HepG2 (cell line): ENCODE results near the gene CFHR3. TPM values are rescaled to one million over a fixed set of nuclear protein-coding genes. Genes with fewer than 3 reads are reported as not detected.
"Not testable (repeated sequence)": the region's sequence is repeated elsewhere in the genome, so short reads cannot be mapped to it uniquely, and the experiment has no call there.

Source experiments
- ATAC-seq: fragments of 200-7000 bp; cut with Tn5 transposase; 3 replicates; pipeline ENCODE4 v1.9.1; 2020; ENCODE audit warnings: mild to moderate bottlenecking, moderate library complexity
- BruUV-seq: library from RNA; stranded (reverse); fragments of 400-500 nt; replicated peaks from 2 replicates; lab custom pipeline; 2021; lab: Mats Ljungman, UMichigan
- CTCF ChIA-PET: fragments of 300-600 bp; formaldehyde crosslinking; extraction: SDS; loops from one replicate; lab custom pipeline; 2021; ENCODE audit warnings: low total read pairs, inconsistent platforms, low intra/inter-chr PET ratio; lab: Yijun Ruan, JAX
- POLR2A ChIA-PET: fragments of 350-600 bp; sonication (Branson Sonifier 250); formaldehyde crosslinking; loops from one replicate; lab custom pipeline; 2020; ENCODE audit warnings: antibody characterized with exemption, inconsistent platforms; lab: Yijun Ruan, JAX
- DNase-seq: peaks from one replicate; pipeline ENCODE4 v3.0.0-alpha.2; 2015; ENCODE audit warnings: low spot score
- FAIRE-seq: peaks from 3 replicates; lab custom pipeline; 2011; peaks lifted over from hg19 to GRCh38; lab: Jason Lieb, UNC
- H2AFZ ChIP-seq: one replicate; pipeline ENCODE4 v1.6.1; 2011; ENCODE audit warnings: low read length, inconsistent platforms
- H3K27ac ChIP-seq: fragments of 300-600 bp; 3 replicates; pipeline ENCODE4 v1.8.0; 2011; ENCODE audit warnings: mixed run types, mild to moderate bottlenecking, mixed read lengths, low read length, inconsistent platforms; ENCODE audit not compliant: insufficient read depth; ENCODE audit errors: extremely low read length
- H3K27me3 ChIP-seq, 2 experiments: fragments of 200-600 bp in 1 of 2; 2 replicates in 1 of 2; 3 replicates in 1 of 2; pipeline versions ENCODE4 v1.6.0 to v1.8.0; 2011; ENCODE audit warnings: low read length in 2 of 2, mild to moderate bottlenecking in 2 of 2, moderate library complexity in 2 of 2, inconsistent platforms in 1 of 2; ENCODE audit not compliant: insufficient read depth in 2 of 2, control insufficient read depth in 1 of 2
- H3K36me3 ChIP-seq, 2 experiments: fragments of 200-600 bp in 1 of 2; replicated peaks in 1 of 2; 2 replicates in 1 of 2; 3 replicates in 1 of 2; pipeline versions ENCODE4 v1.5.1 to v1.8.0; 2011; ENCODE audit warnings: low read length in 2 of 2, inconsistent platforms in 1 of 2; ENCODE audit not compliant: insufficient read depth in 2 of 2, control insufficient read depth in 1 of 2
- H3K4me1 ChIP-seq: 2 replicates; pipeline ENCODE4 v1.5.1; 2012; ENCODE audit warnings: low read length, inconsistent platforms; ENCODE audit not compliant: insufficient read depth
- H3K4me2 ChIP-seq: 2 replicates; pipeline ENCODE4 v1.6.0; 2011; ENCODE audit warnings: low read depth, low read length, inconsistent platforms
- H3K4me3 ChIP-seq, 3 experiments: fragments of 200-600 bp in 1 of 3; sonication (generic), shearing (Covaris generic) in 1 of 3; replicated peaks in 1 of 3; 2 replicates each; pipeline ENCODE4 v1.5.1; 2011 to 2016; ENCODE audit warnings: low read length in 3 of 3, inconsistent platforms in 2 of 3, low read depth in 2 of 3, mild to moderate bottlenecking in 2 of 3, control low read depth in 1 of 3, mixed read lengths in 1 of 3; ENCODE audit not compliant: insufficient read depth in 1 of 3
- H3K79me2 ChIP-seq: one replicate; pipeline ENCODE4 v1.6.1; 2011; ENCODE audit warnings: low read length, inconsistent platforms; ENCODE audit not compliant: insufficient read depth
- H3K9ac ChIP-seq: 2 replicates; pipeline ENCODE4 v1.6.0; 2011; ENCODE audit warnings: mild to moderate bottlenecking, low read depth, low read length, inconsistent platforms; ENCODE audit not compliant: insufficient read depth
- H3K9me3 ChIP-seq: 2 replicates; pipeline ENCODE4 v1.5.1; 2012; ENCODE audit warnings: mild to moderate bottlenecking, low read length
- H4K20me1 ChIP-seq: 2 replicates; pipeline ENCODE4 v1.6.0; 2011; ENCODE audit warnings: inconsistent platforms, mild to moderate bottlenecking, low read length, moderate library complexity; ENCODE audit not compliant: insufficient read depth
- CTCF ChIP-seq: sonication (generic); formaldehyde crosslinking; IDR thresholded peaks from 2 replicates; pipeline ENCODE4 v1.5.0; 2020; ENCODE audit warnings: mild to moderate bottlenecking, missing genetic modification reagents, moderate library complexity
- KDM3A ChIP-seq: IDR thresholded peaks from 2 replicates; pipeline ENCODE4 v1.6.1; 2018; ENCODE audit warnings: low read depth, missing compliant biosample characterization
- MTF2 ChIP-seq: sonication (generic); formaldehyde crosslinking; IDR thresholded peaks from 2 replicates; pipeline ENCODE4 v1.5.0; 2020; ENCODE audit warnings: missing genetic modification reagents, borderline replicate concordance
- MXD3 ChIP-seq: IDR thresholded peaks from 2 replicates; pipeline ENCODE4 v1.6.1; 2016; ENCODE audit warnings: mild to moderate bottlenecking, missing biosample characterization, missing genetic modification reagents
- SMC3 ChIP-seq: IDR thresholded peaks from 2 replicates; pipeline ENCODE4 v1.6.1; 2011; ENCODE audit warnings: low read length, improper control_type of control experiment
- STAG1 ChIP-seq: sonication (generic); formaldehyde crosslinking; IDR thresholded peaks from 2 replicates; pipeline ENCODE4 v1.4.0; 2020; ENCODE audit warnings: missing genetic modification reagents
- XBP1 ChIP-seq: sonication (generic); formaldehyde crosslinking; IDR thresholded peaks from 2 replicates; pipeline ENCODE4 v1.5.0; 2020; ENCODE audit warnings: missing genetic modification reagents
- ZNF333 ChIP-seq: sonication (generic); formaldehyde crosslinking; IDR thresholded peaks from 2 replicates; pipeline ENCODE4 v1.4.0; 2020; ENCODE audit warnings: mild to moderate bottlenecking, missing genetic modification reagents, borderline replicate concordance
- WGBS: methylation state at CpG from one replicate; pipeline ENCODE4 v1.1.6; 2017; ENCODE audit warnings: low lambda C conversion rate; 5-methylcytosine and 5-hydroxymethylcytosine counted together
- in situ Hi-C: cut with HindIII; loops from 2 replicates; pipeline ENCODE4 v1.10.0; 2017; ENCODE audit warnings: low pct_unique_long_range_greater_than_20kb; ENCODE audit not compliant: extremely low pct_ligation_motif_present
- intact Hi-C: fragments of 100-400 bp; cut with micrococcal nuclease; formaldehyde crosslinking; loops from one replicate; pipeline ENCODE4 v1.10.0; 2022; ENCODE audit not compliant: unreplicated experiment
- polyA plus RNA-seq, 8 experiments: library from polyadenylated mRNA; depleted of rRNA in 3 of 8; stranded (reverse) in 7 of 8; unstranded in 1 of 8; fragments of >200 nt; fragmentation: Illumina TruSeq in 4 of 8; extraction: Trizol in 4 of 8; gene quantifications; 2 replicates each; pipeline versions ENCODE4 v1.2.1 to v1.2.3, GENCODE V29; 2011 to 2016; ENCODE audit warnings: low read depth in 4 of 8, missing spikeins in 1 of 8, mixed read lengths in 1 of 8; ENCODE audit not compliant: insufficient read depth in 1 of 8
- total RNA-seq, 5 experiments: library from RNA; depleted of rRNA; stranded (reverse); fragments of >200 nt; fragmentation: Illumina TruSeq; extraction: Trizol; gene quantifications; 2 replicates each; pipeline ENCODE4 v1.2.3, GENCODE V29; 2016; ENCODE audit warnings: low read depth in 1 of 5

Gene CFHR3
- total and polyA plus RNA-seq, 2 of the 13 experiments (the other 11 are each of a cell fraction or from before 2014, with no cell fraction given): not detected

DNA sequence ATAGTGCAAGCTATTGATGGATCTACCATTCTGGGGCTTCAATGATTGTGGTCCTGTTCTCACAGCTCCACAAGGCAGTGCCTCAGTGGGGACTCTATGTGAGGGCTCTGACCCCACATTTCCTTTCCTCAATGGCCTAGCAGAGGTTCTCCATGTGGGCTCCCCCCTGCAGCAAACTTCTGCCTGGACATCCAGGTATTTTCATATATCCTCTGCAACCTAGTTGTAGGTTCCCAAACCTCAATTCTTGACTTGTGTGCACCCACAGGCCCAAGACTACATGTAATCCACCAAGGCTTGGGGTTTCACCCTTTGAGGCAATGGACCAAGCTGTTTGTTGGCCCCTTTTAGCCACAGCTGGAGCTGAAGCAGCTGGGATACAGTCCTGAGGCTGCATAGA lies 35.9 kb upstream of the CFHR3 start:
- in situ Hi-C loops (loop anchor here (25.0 kb wide), 2 partner anchors 324 to 624 kb away; partner anchors contain the start of gene F13B), intact Hi-C loops (no loop called here)
- H3K27ac ChIP-seq: no peak overlapping the region
- H4K20me1 ChIP-seq: no peaks in the 10 kb centered on the region
- TF ChIP-seq MXD3 (CRISPR knock-in tag) (no peak), XBP1 (CRISPR knock-in tag) (no peak), MTF2 (CRISPR knock-in tag) (no peak), KDM3A (CRISPR knock-in tag) (no peak), ZNF333 (no peak)
- FAIRE-seq (no peak), ATAC-seq (no peak), DNase-seq (no peak)
- H3K36me3 ChIP-seq: no peaks in the 10 kb centered on the region
- H3K4me2 ChIP-seq: no peak overlapping the region
- H3K9me3 ChIP-seq: peaks cover 26% of the 10 kb centered on the region
- ChIA-PET POLR2A (no interaction called here), CTCF (no interaction called here)
- H3K4me3 ChIP-seq: no peak overlapping the region
- H2AFZ ChIP-seq: no peak overlapping the region
- no peak overlapping the region for H3K9ac ChIP-seq
- no peaks in the 10 kb centered on the region for H3K79me2 ChIP-seq
- no TSS peak for BruUV-seq
- no peaks in the 10 kb centered on the region for H3K27me3 ChIP-seq
- H3K4me1 ChIP-seq: no peaks in the 10 kb centered on the region

GRCh38 chr1:196743244-196743643 lies 31.4 kb upstream of the CFHR3 start:
- H3K4me3 ChIP-seq, H3K4me1 ChIP-seq, H2AFZ ChIP-seq, H3K27me3 ChIP-seq, BruUV-seq, H4K20me1 ChIP-seq, H3K27ac ChIP-seq, H3K4me2 ChIP-seq, H3K9ac ChIP-seq, H3K36me3 ChIP-seq, H3K79me2 ChIP-seq, POLR2A ChIA-PET: not testable (repeated sequence)
- in situ Hi-C loops: loop anchor here (25.0 kb wide), 2 partner anchors 319 to 619 kb away; partner anchors contain the start of gene F13B
- peak; percentile 64 for TF ChIP-seq STAG1 (CRISPR knock-in tag)
- TF ChIP-seq SMC3: peak; percentile 20; the same call in 1 of the 2 replicates
- TF ChIP-seq CTCF (CRISPR knock-in tag): peak; percentile 50; the same call in 1 of the 2 replicates
- DNase-seq (peak; percentile 36), ATAC-seq (peak; percentile 88), FAIRE-seq (peak; percentile 44)
- intact Hi-C loops: loop anchor here (1.0 to 5.0 kb wide), 4 partner anchors 323 to 614 kb away; no protein-coding TSS in a partner anchor
- 3% methylated on average over 6 of the region's 6 CpGs for WGBS
- peaks cover 20% of the 10 kb centered on the region for H3K9me3 ChIP-seq
- CTCF ChIA-PET: interaction anchor here (1.2 kb wide), 1 partner anchor 614 kb away, joined by 3 read pairs; no protein-coding TSS in a partner anchor

DNA sequence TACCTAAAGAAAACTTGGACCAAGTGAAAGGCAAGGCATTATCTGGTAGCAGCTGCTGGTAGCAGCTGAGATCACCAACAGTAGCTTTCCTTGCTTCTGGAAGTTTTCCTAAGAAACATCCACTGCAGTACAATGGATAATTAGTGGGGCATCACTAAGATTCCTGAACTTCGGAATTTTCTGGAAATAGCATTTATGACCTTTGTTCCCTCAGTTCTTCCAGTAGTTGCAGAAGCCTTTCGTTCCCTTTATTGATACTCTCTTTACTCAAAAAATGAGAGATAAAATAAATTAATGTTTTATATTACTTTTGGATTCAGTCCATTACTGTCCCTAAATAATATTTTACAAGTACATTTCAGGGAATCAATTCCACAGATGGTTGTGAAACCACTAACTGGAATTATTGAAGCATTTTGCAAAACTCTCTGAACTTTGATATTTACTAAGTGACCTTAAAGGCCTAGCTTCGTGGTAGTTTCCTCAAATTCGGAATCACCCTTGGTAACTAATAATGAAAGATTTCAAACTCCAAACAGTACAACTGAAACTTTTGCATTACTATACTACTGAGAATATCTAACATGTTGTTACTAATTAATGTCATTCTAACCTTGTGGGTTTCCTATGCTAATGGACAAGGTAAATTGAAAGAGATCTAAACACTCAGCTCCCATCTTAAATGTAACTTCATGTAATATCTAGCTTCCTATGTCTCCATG lies 9.5 kb upstream of the CFHR3 start:
- H3K4me2 ChIP-seq, DNase-seq, H3K27me3 ChIP-seq, in situ Hi-C loops, H3K36me3 ChIP-seq, H3K27ac ChIP-seq, intact Hi-C loops, H3K9ac ChIP-seq, H3K4me3 ChIP-seq, CTCF ChIA-PET, H3K4me1 ChIP-seq, H3K79me2 ChIP-seq, H3K9me3 ChIP-seq, H4K20me1 ChIP-seq, BruUV-seq, ATAC-seq, H2AFZ ChIP-seq, FAIRE-seq, POLR2A ChIA-PET: not testable (repeated sequence)
- WGBS: 0% methylated on average over 4 of the region's 4 CpGs
